Body of pancreas (tissue), 4 donors: ENCODE data around the gene TMEM98.

Experiments used
- POLR2A ChIP-seq, 3 donors: fragments of 450-650 bp; IDR thresholded peaks; one replicate each; pipeline ENCODE4 v1.6.1; 2016; ENCODE audit warnings: antibody characterized with exemption in 3 of 3, mild to moderate bottlenecking in 2 of 3
- TF ChIP-seq, protein P1 (sequence below), 7 experiments: fragments of 450-650 bp in 4 of 7; fragments of 200-600 bp in 3 of 7; sonication (generic) in 3 of 7; IDR thresholded peaks; one replicate each; pipeline ENCODE4 v1.5.1; 2016 to 2019; ENCODE audit warnings: antibody characterized with exemption in 7 of 7

DNA sequence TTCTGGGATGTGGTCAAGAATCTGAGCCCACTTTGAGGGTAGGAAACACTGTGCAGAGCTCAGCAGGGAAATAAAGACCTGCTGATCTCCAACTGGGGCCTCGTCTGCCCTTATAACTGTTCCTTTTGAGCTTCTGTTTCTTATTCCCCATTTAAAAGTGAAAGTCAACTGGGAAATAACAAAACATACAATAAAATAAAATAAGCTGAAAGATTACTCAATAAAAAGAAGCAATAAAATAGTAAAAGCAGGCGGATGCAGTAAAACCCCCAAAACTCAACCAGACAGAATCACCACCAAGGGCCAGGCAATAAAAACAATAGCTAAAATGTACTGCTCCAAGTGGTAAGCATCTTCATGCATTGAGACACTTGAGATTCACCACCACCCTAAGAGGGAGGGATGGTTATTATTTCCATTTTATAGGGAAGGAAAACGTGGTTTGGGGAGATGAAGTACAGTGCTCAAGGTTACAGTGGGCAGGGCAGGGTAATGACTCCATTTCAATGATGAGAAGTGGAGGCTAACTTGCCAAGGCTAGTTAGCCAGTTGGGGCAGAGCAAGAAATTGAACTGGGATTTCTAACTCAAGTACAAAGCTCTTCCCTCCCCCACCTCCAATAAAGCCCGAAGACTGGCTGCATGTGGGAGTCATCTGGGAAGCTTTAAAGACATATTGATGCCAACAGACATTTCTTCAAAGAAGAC is 57.2 kb downstream of the TMEM98 start:
- TF ChIP-seq, protein P1, sequence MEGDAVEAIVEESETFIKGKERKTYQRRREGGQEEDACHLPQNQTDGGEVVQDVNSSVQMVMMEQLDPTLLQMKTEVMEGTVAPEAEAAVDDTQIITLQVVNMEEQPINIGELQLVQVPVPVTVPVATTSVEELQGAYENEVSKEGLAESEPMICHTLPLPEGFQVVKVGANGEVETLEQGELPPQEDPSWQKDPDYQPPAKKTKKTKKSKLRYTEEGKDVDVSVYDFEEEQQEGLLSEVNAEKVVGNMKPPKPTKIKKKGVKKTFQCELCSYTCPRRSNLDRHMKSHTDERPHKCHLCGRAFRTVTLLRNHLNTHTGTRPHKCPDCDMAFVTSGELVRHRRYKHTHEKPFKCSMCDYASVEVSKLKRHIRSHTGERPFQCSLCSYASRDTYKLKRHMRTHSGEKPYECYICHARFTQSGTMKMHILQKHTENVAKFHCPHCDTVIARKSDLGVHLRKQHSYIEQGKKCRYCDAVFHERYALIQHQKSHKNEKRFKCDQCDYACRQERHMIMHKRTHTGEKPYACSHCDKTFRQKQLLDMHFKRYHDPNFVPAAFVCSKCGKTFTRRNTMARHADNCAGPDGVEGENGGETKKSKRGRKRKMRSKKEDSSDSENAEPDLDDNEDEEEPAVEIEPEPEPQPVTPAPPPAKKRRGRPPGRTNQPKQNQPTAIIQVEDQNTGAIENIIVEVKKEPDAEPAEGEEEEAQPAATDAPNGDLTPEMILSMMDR (IDR thresholded peaks at IDR 0.05) = no peak
- no peak for TF ChIP-seq POLR2A (IDR thresholded peaks at IDR 0.05)
